ENCODE measurements around the gene DNAI7.

DNA sequence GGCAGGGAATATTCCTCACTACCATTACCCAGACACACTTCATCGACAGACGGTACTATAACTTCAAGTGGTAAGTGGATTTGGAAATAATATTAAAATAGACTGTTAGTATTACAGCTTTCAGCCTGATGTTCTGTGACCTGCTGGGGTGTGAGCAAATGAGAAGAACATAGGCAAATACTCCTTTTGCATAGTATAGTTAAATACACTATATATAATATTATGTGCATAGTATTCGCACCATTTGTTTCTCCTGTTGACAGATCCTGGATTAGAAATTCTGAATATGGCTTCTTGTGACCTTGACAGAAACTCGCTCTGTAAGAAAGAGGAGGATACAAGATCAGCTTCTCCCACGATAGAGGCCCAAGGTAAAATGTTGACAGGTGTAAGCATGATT lies 115.6 kb downstream of the DNAI7 start:
- TF ChIP-seq ZNF274 (IDR thresholded peaks at IDR 0.05; ENCODE audit: low read depth, low read length) (no peak), YY1 (IDR thresholded peaks at IDR 0.05; ENCODE audit: insufficient read depth, insufficient read length) (no peak)
